ENCODE measurements around the gene HPCA. TPM values are rescaled to one million over a fixed set of nuclear protein-coding genes. Genes with fewer than 3 reads are reported as not detected.

HPCA gene
- total and polyA plus RNA-seq, 7 donors, result 1.2 to 1.9 (median 1.8) TPM; not detected in 4

DNA sequence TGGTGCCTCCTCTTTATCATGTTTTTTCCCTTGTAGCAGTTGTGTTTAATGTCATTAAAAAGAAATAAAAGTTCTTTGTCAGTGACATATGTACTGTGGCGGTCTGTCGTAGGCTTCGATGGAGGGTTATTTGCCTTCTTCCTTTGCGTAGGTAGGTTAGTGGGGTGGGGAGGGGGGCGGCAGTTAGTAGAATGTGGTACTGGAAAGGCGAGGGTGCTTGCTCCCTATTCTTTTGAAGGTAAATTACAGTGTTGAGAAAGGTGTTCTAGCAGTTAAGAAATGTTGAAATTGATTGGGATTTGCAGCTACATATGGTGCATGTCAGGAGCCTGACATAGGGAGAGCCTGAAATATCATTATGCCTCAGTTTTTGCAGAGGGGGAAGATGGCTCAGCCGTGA lies 27.5 kb upstream of the HPCA start:
- Histone ChIP-seq H3K9me3 (no peaks in the 10 kb centered on the region), H3K27me3 (no peaks in the 10 kb centered on the region), H3K27ac (no peak overlapping the region), H3K4me1 (peaks cover 0 to 6% (median 2%) of the 10 kb centered on the region in 4 donors), H3K36me3 (peaks cover 4 to 85% (median 15%) of the 10 kb centered on the region in 4 donors), H3K4me3 (no peak overlapping the region)
- WGBS, 2 donors, result 95 to 96% methylated on average over 7 of the region's 7 CpGs
- DNase-seq, result no peak
- intact Hi-C loops (cut with DNase I), result no loop called here
- TF ChIP-seq EP300 (IDR thresholded peaks at IDR 0.05) (no peak), POLR2A (IDR thresholded peaks at IDR 0.05) (no peak), POLR2AphosphoS5 (IDR thresholded peaks at IDR 0.05) (no peak)
- TF ChIP-seq, protein P1, sequence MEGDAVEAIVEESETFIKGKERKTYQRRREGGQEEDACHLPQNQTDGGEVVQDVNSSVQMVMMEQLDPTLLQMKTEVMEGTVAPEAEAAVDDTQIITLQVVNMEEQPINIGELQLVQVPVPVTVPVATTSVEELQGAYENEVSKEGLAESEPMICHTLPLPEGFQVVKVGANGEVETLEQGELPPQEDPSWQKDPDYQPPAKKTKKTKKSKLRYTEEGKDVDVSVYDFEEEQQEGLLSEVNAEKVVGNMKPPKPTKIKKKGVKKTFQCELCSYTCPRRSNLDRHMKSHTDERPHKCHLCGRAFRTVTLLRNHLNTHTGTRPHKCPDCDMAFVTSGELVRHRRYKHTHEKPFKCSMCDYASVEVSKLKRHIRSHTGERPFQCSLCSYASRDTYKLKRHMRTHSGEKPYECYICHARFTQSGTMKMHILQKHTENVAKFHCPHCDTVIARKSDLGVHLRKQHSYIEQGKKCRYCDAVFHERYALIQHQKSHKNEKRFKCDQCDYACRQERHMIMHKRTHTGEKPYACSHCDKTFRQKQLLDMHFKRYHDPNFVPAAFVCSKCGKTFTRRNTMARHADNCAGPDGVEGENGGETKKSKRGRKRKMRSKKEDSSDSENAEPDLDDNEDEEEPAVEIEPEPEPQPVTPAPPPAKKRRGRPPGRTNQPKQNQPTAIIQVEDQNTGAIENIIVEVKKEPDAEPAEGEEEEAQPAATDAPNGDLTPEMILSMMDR (IDR thresholded peaks at IDR 0.05), result no peak

GRCh38 chr1:32859915-32860314 lies 26.4 kb upstream of the HPCA start:
- no peak for DNase-seq
- 95 to 96% methylated on average over 2 of the region's 2 CpGs for WGBS, 2 donors
- H3K27me3 ChIP-seq, result no peaks in the 10 kb centered on the region
- peaks cover 4 to 74% (median 15%) of the 10 kb centered on the region in 4 donors for H3K36me3 ChIP-seq
- TF ChIP-seq, protein P1 (IDR thresholded peaks at IDR 0.05), result no peak
- no peak for TF ChIP-seq POLR2AphosphoS5 (IDR thresholded peaks at IDR 0.05)
- no peak for TF ChIP-seq POLR2A (IDR thresholded peaks at IDR 0.05)
- TF ChIP-seq EP300 (IDR thresholded peaks at IDR 0.05), result no peak
- H3K4me3 ChIP-seq, result no peak overlapping the region
- H3K4me1 ChIP-seq, result peaks cover 0 to 6% (median 2%) of the 10 kb centered on the region in 4 donors
- H3K9me3 ChIP-seq, result no peaks in the 10 kb centered on the region
- no peak overlapping the region for H3K27ac ChIP-seq
- intact Hi-C loops (cut with DNase I), result no loop called here

GRCh38 chr1:32860566-32860965 lies 25.7 kb upstream of the HPCA start:
- H3K4me1 ChIP-seq, result peaks cover 0 to 10% (median 3%) of the 10 kb centered on the region in 4 donors
- H3K4me3 ChIP-seq, result no peak overlapping the region
- H3K27me3 ChIP-seq, result no peaks in the 10 kb centered on the region
- H3K27ac ChIP-seq, result no peak overlapping the region
- TF ChIP-seq EP300 (IDR thresholded peaks at IDR 0.05), result no peak
- no peak for TF ChIP-seq POLR2A (IDR thresholded peaks at IDR 0.05)
- TF ChIP-seq, protein P1 (IDR thresholded peaks at IDR 0.05), result no peak
- TF ChIP-seq POLR2AphosphoS5 (IDR thresholded peaks at IDR 0.05), result no peak
- peaks cover 4 to 68% (median 15%) of the 10 kb centered on the region in 4 donors for H3K36me3 ChIP-seq
- H3K9me3 ChIP-seq, result no peaks in the 10 kb centered on the region
- no peak for DNase-seq
- intact Hi-C loops (cut with DNase I), result no loop called here

DNA sequence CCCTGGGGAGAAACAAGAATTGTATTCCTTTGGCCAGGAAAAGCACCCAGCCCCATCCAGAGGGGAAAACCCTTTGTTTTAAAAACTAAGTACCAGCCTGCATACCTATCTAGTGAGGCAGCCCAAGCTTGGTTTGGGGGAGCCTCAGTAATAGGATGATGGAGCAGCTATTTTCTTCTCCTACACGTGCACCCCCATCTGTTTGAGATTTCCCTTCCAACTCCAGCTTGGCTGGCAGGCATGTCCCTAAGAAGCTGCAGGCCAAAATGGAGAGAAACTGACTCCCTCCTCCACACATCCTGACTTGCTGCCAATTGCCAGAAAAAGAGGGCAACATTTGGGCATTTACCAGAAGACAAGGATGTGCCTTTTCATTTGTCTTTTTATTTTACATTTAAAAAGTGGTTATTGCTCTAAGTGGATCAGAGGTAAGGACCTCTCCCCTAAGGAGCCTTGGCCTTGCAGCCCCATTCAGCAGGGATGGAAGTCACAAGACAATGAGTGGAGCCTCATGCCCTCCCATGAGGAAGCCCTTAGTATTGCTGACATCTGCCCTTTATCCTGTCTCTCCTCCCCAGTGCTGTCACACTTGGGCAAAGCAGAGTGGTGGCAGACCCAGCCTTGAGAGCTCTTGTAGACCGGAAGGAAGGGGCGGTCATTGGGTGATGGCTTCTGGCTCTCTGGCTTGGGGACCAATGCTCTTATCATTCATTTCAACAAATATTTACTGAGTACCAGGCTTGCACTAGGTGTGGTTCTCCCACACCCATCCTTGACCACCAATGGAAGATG lies 24.2 kb upstream of the HPCA start:
- intact Hi-C loops (cut with DNase I), result no loop called here
- Histone ChIP-seq H3K27ac (no peak overlapping the region), H3K4me3 (no peak overlapping the region), H3K4me1 (peaks cover 0 to 14% (median 7%) of the 10 kb centered on the region in 4 donors), H3K36me3 (peaks cover 0 to 53% (median 6%) of the 10 kb centered on the region in 4 donors), H3K27me3 (no peaks in the 10 kb centered on the region), H3K9me3 (no peaks in the 10 kb centered on the region)
- WGBS, 2 donors, result 86 to 94% methylated on average over 3 of the region's 3 CpGs
- TF ChIP-seq POLR2AphosphoS5 (IDR thresholded peaks at IDR 0.05) (no peak), POLR2A (IDR thresholded peaks at IDR 0.05) (no peak), EP300 (IDR thresholded peaks at IDR 0.05) (no peak)
- TF ChIP-seq, protein P1 (IDR thresholded peaks at IDR 0.05), result no peak
- DNase-seq, result no peak
